Subcutaneous adipose tissue (tissue), 4 donors: ENCODE results near the gene ANO7. TPM values are rescaled to one million over a fixed set of nuclear protein-coding genes. Genes with fewer than 3 reads are reported as not detected.

Source experiments
- CTCF ChIP-seq: fragments of 450-650 bp; IDR thresholded peaks from one replicate; pipeline ENCODE4 v1.5.1; 2016; ENCODE audit warnings: low read depth, mild to moderate bottlenecking, control low read depth, antibody characterized with exemption, moderate library complexity
- total RNA-seq, 4 donors: library from RNA; depleted of rRNA; stranded (reverse); fragments of >200 nt; gene quantifications; one replicate each; pipeline ENCODE4 v1.1.0, GENCODE V29; 2016

The ANO7 gene
- total RNA-seq, 4 donors from 2014 or later = 0.34 to 0.66 (median 0.65) TPM; not detected in 1

- TF ChIP-seq CTCF = no peak
Observed at GRCh38 chr2:241146286-241146685, 42.2 kb upstream of the ANO7 start.

- TF ChIP-seq CTCF = no peak
Observed at GRCh38 chr2:241147336-241147735, 41.1 kb upstream of the ANO7 start.

GRCh38 chr2:241148239-241148638, 40.2 kb upstream of the ANO7 start:
- no peak for TF ChIP-seq CTCF

- TF ChIP-seq CTCF = no peak
Observed at GRCh38 chr2:241148891-241149674, 39.4 kb upstream of the ANO7 start, which contains the start of gene PASK. Gene PASK (minus strand): TSS chr2:241149472. CDS start chr2:241143032, 6,440 bp downstream.

GRCh38 chr2:241149675-241149924, 38.9 kb upstream of the ANO7 start:
- TF ChIP-seq CTCF = no peak

GRCh38 chr2:241149925-241150659, 38.4 kb upstream of the ANO7 start, which contains the start of gene PPP1R7:
Gene PPP1R7 (plus strand): TSS chr2:241150467. CDS start chr2:241150496, 29 bp downstream.
- TF ChIP-seq CTCF = no peak
